Measurements from ENCODE around the gene SGTA.

SGTA gene

GRCh38 chr19:2774953-2775555 is 8.0 kb downstream of the SGTA start:
- no peak overlapping the region for H3K9ac ChIP-seq (ENCODE audit: low read length)

GRCh38 chr19:2774083-2774679 is 8.9 kb downstream of the SGTA start:
- H3K4me1 ChIP-seq (ENCODE audit: low read length), result no peaks in the 10 kb centered on the region
- TF ChIP-seq CTCF (IDR thresholded peaks at IDR 0.05; ENCODE audit: low read depth, low read length), result no peak
- no peak for TF ChIP-seq EZH2phosphoT487 (IDR thresholded peaks at IDR 0.05; ENCODE audit: low read depth)
- peaks cover 70% of the 10 kb centered on the region for H4K20me1 ChIP-seq (ENCODE audit: insufficient read depth, low read length)

More at GRCh38 chr19:2774953-2775555, 8.0 kb downstream of the SGTA start:
- H4K20me1 ChIP-seq (ENCODE audit: insufficient read depth, low read length), result peaks cover 69% of the 10 kb centered on the region
- peaks cover 31% of the 10 kb centered on the region for H3K36me3 ChIP-seq (replicated peaks; ENCODE audit: low read depth, low read length)
- no peak overlapping the region for H3K4me3 ChIP-seq (ENCODE audit: low read length)
- H3K4me2 ChIP-seq (ENCODE audit: low read length), result no peak overlapping the region
- TF ChIP-seq EZH2phosphoT487 (IDR thresholded peaks at IDR 0.05; ENCODE audit: low read depth) (no peak), CTCF (IDR thresholded peaks at IDR 0.05; ENCODE audit: low read depth, low read length) (no peak)
- H3K4me1 ChIP-seq (ENCODE audit: low read length), result no peaks in the 10 kb centered on the region
- H3K9me3 ChIP-seq (ENCODE audit: insufficient read depth, low read length), result no peaks in the 10 kb centered on the region
- H2AFZ ChIP-seq (ENCODE audit: low read depth, low read length), result no peak overlapping the region
- peaks cover 92% of the 10 kb centered on the region for H3K79me2 ChIP-seq (ENCODE audit: low read length)
- H3K27ac ChIP-seq (ENCODE audit: low read length), result no peak overlapping the region
- no peaks in the 10 kb centered on the region for H3K27me3 ChIP-seq (ENCODE audit: low read depth, low read length)

GRCh38 chr19:2771786-2772674 is 11.0 kb downstream of the SGTA start:
- TF ChIP-seq CTCF (IDR thresholded peaks at IDR 0.05; ENCODE audit: low read depth, low read length) (no peak), EZH2phosphoT487 (IDR thresholded peaks at IDR 0.05; ENCODE audit: low read depth) (no peak)
- H3K9ac ChIP-seq (ENCODE audit: low read length), result no peak overlapping the region
- peaks cover 39% of the 10 kb centered on the region for H3K36me3 ChIP-seq (replicated peaks; ENCODE audit: low read depth, low read length)
- no peaks in the 10 kb centered on the region for H3K27me3 ChIP-seq (ENCODE audit: low read depth, low read length)
- peaks cover 68% of the 10 kb centered on the region for H4K20me1 ChIP-seq (ENCODE audit: insufficient read depth, low read length)
- no peak overlapping the region for H2AFZ ChIP-seq (ENCODE audit: low read depth, low read length)
- no peak overlapping the region for H3K4me3 ChIP-seq (ENCODE audit: low read length)
- no peaks in the 10 kb centered on the region for H3K9me3 ChIP-seq (ENCODE audit: insufficient read depth, low read length)
- H3K27ac ChIP-seq (ENCODE audit: low read length), result no peak overlapping the region
- no peak overlapping the region for H3K4me2 ChIP-seq (ENCODE audit: low read length)
- H3K79me2 ChIP-seq (ENCODE audit: low read length), result peaks cover 85% of the 10 kb centered on the region
- no peaks in the 10 kb centered on the region for H3K4me1 ChIP-seq (ENCODE audit: low read length)

More at GRCh38 chr19:2774083-2774679, 8.9 kb downstream of the SGTA start:
- Histone ChIP-seq H3K4me2 (ENCODE audit: low read length) (no peak overlapping the region), H2AFZ (ENCODE audit: low read depth, low read length) (no peak overlapping the region), H3K27ac (ENCODE audit: low read length) (no peak overlapping the region), H3K27me3 (ENCODE audit: low read depth, low read length) (no peaks in the 10 kb centered on the region), H3K79me2 (ENCODE audit: low read length) (peaks cover 91% of the 10 kb centered on the region), H3K9me3 (ENCODE audit: insufficient read depth, low read length) (no peaks in the 10 kb centered on the region), H3K9ac (ENCODE audit: low read length) (no peak overlapping the region), H3K4me3 (ENCODE audit: low read length) (no peak overlapping the region), H3K36me3 (replicated peaks; ENCODE audit: low read depth, low read length) (peaks cover 30% of the 10 kb centered on the region)
